Stimulated activated effector memory CD8-positive, alpha-beta T cell treated with anti-CD3 and anti-CD28 coated beads, Interleukin-12 subunit alpha, Interleukin-12 subunit beta, amount 100 ng/mL, for 72 hours (primary cell): Measurements from ENCODE around the gene IFITM1.

Source experiments
- ATAC-seq: fragments of 150-1000 bp; cut with Tn5 transposase; 2 replicates; pipeline ENCODE4 v1.10.0; 2021
- DNase-seq, 2 donors: peaks; one replicate each; pipeline ENCODE4 v3.0.0; 2021 to 2022; ENCODE audit warnings: low spot score in 2 of 2
- H3K27ac Mint-ChIP-seq: one replicate; pipeline ENCODE4 v1.8.0; 2022; ENCODE audit warnings: mild to moderate bottlenecking, mixed read lengths
- H3K36me3 Mint-ChIP-seq: one replicate; pipeline ENCODE4 v1.8.0; 2022; ENCODE audit warnings: mild to moderate bottlenecking, mixed read lengths
- H3K4me1 Mint-ChIP-seq: one replicate; pipeline ENCODE4 v1.8.0; 2022; ENCODE audit warnings: mixed read lengths
- H3K4me3 Mint-ChIP-seq: one replicate; pipeline ENCODE4 v1.8.0; 2022; ENCODE audit warnings: mild to moderate bottlenecking, mixed read lengths
- H3K9me3 Mint-ChIP-seq: one replicate; pipeline ENCODE4 v1.8.0; 2022; ENCODE audit warnings: mixed read lengths

IFITM1 gene

DNA sequence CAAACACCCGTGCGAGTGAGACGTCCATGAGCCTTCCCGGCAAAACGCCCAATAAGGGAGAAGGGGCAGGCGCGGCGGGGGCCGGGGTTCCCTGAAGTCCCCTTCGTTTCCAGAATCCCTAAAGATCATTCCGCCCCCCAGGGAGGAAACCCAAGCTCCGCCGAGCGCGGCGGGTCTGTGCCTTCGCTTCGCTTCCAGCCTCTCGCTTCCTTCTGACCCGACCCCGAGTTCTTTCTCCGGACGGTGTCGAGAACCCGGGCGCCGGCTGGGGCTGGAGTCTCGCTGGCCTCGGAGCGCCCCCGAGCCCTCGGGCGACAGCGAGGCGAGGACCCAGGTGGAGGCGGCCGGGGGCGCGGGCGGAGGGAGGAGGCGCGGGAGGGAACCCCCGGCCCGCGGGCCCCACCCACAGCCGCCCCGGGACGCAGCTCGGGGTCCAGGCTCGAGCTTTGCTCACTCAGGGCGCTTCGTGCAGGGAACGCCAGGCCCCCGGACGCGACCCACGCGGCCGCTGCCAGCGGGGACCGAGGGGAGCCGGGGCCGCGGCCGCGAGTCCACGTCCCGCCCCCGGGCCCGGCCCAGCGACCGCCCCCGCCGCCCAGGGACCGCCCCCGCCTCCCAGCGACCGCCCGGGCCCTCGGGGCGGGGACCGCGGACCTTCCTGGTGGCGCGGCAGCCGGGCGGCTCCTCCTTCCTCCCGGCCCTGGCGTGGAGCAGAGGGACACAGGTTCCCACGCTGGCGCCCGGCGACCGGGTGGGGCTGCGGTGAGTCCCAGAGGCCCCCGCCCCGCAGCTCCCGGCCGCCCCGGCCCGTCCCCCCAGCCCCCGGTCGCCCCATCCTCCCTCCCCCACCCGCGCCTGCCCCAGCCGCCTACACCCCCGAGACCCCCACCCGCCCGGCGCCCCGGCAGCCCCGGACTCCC, 25.1 kb upstream of the IFITM1 start, which contains the start of gene PGGHG:
PGGHG (plus strand) TSS at position 649 of the 920 bp plus-strand sequence. CDS start 691 bp downstream, outside the sequence.
- DNase-seq, result no peak
- peak within 1 kb of the TSS; percentile 93 for H3K27ac Mint-ChIP-seq
- ATAC-seq, result peak; percentile 59
- peaks cover 54% of the 10 kb centered on the region for H3K4me1 Mint-ChIP-seq
- H3K4me3 Mint-ChIP-seq, result peak within 1 kb of the TSS; percentile 96
- peaks cover 29% of the 10 kb centered on the region for H3K36me3 Mint-ChIP-seq
- H3K9me3 Mint-ChIP-seq, result no peaks in the 10 kb centered on the region

DNA sequence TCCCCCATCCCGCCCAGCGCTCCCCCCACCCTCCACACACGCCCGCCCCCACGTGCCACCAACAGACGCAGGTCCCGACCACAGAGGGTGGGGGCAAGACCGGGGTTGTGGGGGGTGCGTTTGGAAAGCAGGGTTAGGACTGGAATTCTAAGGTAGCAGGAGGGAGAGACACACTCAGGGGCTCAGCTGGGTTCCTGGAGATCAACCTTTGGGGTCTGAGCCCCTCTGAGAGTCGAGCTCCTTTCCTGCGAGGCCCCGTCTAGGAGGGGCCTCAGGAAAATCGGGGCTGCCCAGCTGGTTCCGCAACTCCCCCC, 24.5 kb upstream of the IFITM1 start:
- DNase-seq, result no peak
- H3K27ac Mint-ChIP-seq, result peak overlapping the region; percentile 81

DNA sequence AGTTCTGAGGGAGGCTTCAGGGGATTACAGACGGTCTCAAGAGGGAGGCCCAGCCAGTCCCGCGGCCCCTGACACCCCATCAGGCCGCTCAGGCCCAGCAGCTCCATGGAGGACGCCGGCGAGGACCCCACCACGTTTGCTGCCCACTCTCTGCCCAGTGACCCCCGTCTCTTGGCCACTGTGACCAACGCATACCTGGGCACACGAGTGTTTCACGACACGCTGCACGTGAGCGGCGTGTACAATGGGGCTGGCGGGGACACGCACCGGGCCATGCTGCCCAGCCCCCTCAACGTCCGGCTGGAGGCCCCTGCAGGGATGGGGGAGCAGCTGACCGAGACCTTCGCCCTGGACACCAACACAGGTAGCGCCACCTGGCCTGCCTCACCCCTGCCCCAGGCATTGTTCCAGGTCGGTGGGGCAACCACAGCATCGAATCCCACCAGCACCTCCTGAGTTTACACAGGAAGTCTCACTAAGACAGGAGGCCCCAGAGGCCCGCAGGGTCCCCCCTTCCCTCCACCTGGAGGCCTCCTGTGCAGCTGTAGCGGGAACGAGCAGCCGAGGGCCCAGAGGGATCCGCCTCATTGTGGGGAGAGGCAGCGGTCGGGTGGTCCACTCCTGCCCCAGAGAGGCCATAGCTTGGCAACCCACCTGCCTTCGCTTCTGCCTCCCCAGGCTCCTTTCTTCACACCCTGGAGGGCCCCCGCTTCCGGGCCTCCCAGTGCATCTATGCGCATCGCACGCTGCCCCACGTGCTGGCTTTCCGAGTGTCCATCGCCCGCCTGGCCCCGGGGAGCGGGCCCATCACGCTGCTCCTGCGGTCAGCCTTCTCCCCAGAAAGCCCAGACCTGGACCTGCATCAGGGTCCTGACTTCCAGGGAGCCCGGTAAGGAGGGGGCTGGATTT, 23.9 kb upstream of the IFITM1 start:
- H3K36me3 Mint-ChIP-seq, result peaks cover 33% of the 10 kb centered on the region
- no peaks in the 10 kb centered on the region for H3K9me3 Mint-ChIP-seq
- DNase-seq, result no peak
- peak overlapping the region; percentile 81 for H3K27ac Mint-ChIP-seq
- peak overlapping the region; percentile 64 for H3K4me3 Mint-ChIP-seq
- no peak for ATAC-seq
- peaks cover 53% of the 10 kb centered on the region for H3K4me1 Mint-ChIP-seq

More for the DNA sequence above, 24.5 kb upstream of the IFITM1 start:
- peaks cover 54% of the 10 kb centered on the region for H3K4me1 Mint-ChIP-seq
- no peaks in the 10 kb centered on the region for H3K9me3 Mint-ChIP-seq
- H3K4me3 Mint-ChIP-seq, result peak overlapping the region; percentile 64
- ATAC-seq, result no peak
- peaks cover 33% of the 10 kb centered on the region for H3K36me3 Mint-ChIP-seq

- Mint-ChIP-seq H3K4me3 (peak overlapping the region; percentile 64), H3K36me3 (peaks cover 33% of the 10 kb centered on the region), H3K9me3 (no peaks in the 10 kb centered on the region), H3K4me1 (peaks cover 46% of the 10 kb centered on the region), H3K27ac (peak overlapping the region; percentile 81)
- ATAC-seq, result no peak
- no peak for DNase-seq
Measured at GRCh38 chr11:290621-291231, 23.1 kb upstream of the IFITM1 start.

DNA sequence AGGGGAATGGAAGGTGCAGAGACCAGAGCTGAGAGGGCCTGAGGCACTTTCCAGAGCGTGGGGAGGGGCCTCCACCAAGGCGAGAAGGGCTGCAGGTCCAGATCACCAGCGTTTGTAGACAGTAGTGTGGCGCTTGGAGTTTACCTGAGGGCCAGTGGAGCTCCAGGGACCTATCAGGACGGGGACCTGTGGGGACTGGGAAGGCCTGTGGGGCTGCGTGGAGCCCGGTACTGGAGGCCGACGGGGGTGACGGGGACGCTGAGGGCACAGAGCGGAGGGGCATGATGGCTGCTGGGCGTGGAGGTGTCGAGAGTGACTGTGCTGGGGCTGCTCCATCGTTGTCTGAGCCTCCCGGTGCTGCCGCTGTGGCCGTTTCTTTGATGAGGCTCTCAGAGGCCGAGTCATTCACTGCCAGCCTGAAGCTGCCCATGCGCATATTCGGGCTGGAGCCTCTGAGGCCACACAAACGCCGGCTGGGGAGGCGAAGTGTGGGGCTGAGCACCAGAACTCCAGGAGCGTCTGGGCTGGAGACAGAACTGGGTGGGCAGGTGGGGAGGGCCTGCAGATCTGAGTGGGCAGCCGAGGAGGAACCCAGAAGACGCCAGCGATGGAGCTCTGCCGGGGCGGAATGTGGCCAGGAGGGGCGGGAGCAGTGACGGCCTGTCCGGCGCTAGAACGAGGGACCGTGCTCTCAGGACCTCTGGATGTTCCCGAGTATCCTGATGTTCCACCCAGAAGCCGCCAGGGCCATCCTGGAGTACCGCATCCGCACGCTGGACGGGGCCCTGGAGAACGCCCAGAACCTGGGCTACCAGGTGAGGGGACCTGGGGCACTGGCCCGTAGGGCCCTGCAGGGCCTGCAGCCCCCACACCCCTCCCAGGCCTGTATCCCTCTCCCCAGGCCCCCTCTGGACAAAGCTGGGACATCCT, 22.3 kb upstream of the IFITM1 start:
- Mint-ChIP-seq H3K4me3 (peak overlapping the region; percentile 64), H3K4me1 (peaks cover 38% of the 10 kb centered on the region), H3K9me3 (no peaks in the 10 kb centered on the region), H3K36me3 (peaks cover 33% of the 10 kb centered on the region), H3K27ac (peak overlapping the region; percentile 81)
- DNase-seq (no peak), ATAC-seq (no peak)

DNA sequence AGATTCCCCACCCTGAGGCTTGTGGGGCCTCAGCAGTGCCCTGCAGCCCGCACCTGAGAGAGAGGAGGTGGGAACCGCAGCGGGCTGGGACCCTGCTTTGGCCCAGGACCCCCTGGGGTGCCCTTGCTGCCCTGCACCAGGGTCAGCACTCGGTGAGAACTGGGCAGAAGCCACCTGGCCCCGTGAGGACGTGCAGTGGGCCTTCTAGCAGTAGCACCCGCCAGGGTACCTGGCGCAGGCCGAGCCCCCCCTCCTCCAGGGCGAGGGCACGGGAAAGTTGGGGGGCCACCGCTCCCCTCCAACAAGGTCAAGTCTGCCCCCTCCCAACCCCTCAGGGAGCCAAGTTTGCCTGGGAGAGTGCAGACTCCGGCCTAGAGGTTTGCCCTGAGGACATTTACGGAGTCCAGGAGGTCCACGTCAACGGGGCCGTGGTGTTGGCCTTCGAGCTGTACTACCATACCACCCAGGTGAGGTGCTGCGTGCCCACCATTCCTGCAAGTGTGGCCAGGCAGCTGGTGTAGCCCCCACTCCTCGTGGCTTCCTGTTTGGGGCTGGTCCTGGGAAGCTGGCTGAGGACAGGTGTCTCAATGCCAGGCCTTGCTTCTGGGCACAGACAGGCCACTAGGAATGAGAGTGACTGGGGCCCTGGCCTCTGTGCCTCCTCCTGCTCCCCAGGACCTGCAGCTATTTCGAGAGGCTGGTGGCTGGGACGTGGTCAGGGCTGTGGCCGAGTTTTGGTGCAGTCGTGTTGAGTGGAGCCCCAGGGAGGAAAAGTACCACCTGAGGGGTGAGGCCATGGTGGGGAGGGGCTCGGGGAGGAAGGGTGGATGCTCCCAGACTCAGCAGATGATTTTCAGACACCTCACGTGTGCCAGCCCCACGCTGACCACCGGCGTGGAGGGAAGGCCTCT, 21.4 kb upstream of the IFITM1 start:
- Mint-ChIP-seq H3K27ac (no peak overlapping the region), H3K4me1 (peaks cover 38% of the 10 kb centered on the region), H3K9me3 (no peaks in the 10 kb centered on the region), H3K4me3 (no peak overlapping the region), H3K36me3 (peaks cover 28% of the 10 kb centered on the region)
- ATAC-seq (no peak), DNase-seq (no peak)

GRCh38 chr11:293271-293851, 20.5 kb upstream of the IFITM1 start:
- Mint-ChIP-seq H3K9me3 (no peaks in the 10 kb centered on the region), H3K36me3 (peaks cover 22% of the 10 kb centered on the region), H3K27ac (no peak overlapping the region), H3K4me3 (no peak overlapping the region), H3K4me1 (peaks cover 36% of the 10 kb centered on the region)
- ATAC-seq (no peak), DNase-seq (no peak)

- DNase-seq, result no peak
- no peak overlapping the region for H3K27ac Mint-ChIP-seq
- H3K36me3 Mint-ChIP-seq, result peaks cover 21% of the 10 kb centered on the region
- H3K4me3 Mint-ChIP-seq, result no peak overlapping the region
- H3K9me3 Mint-ChIP-seq, result no peaks in the 10 kb centered on the region
- ATAC-seq, result no peak
- peaks cover 36% of the 10 kb centered on the region for H3K4me1 Mint-ChIP-seq
Measured at GRCh38 chr11:293852-294661, 19.8 kb upstream of the IFITM1 start.

- ATAC-seq, result no peak
- Mint-ChIP-seq H3K9me3 (no peaks in the 10 kb centered on the region), H3K4me1 (peaks cover 33% of the 10 kb centered on the region), H3K27ac (no peak overlapping the region), H3K4me3 (no peak overlapping the region), H3K36me3 (peaks cover 21% of the 10 kb centered on the region)
- DNase-seq, result no peak
Measured at GRCh38 chr11:294780-295179, 19.1 kb upstream of the IFITM1 start.

DNA sequence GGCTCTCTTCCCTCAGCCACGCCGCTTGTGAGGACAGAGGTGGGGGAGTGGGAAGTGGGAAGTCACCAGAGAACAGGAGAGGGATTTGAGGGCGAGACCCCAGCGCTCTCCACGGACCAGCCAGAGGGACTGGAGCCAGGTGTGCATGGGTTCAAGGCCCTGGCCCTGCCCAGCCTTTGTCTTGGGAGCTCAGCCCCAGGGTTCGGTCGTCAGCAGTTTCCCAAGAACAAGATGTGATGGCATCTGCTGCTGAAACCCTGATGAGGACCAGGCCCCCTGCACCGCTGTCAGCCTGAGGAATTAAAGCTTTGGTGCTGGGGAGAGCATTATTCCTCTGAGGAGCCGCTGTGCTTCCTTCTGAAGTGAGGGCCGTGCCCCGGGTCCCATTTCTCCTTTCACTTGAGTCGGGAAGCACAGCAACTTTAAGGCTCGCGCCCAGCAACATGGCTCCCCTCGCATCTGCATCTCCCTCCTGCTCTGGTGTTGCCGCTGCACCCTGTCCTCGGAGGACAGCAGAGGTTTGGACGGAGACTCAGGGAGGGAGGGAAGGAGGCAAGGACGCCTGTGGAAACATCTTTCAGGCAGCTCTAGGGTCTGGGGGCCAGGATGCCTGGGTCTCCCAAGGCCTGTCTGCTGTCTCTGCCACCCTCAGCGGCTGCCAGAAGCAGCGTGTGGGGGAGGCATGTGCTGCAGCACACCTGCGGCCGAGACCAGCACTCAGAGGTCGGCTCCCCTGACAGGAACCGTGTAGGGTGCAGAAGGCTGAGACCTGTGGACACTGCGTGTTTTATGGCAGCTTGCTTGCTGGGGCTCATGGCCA, 18.3 kb upstream of the IFITM1 start:
- Mint-ChIP-seq H3K4me3 (no peak overlapping the region), H3K27ac (no peak overlapping the region), H3K4me1 (peaks cover 30% of the 10 kb centered on the region), H3K9me3 (no peaks in the 10 kb centered on the region), H3K36me3 (peaks cover 21% of the 10 kb centered on the region)
- DNase-seq, result no peak
- ATAC-seq, result no peak

- H3K36me3 Mint-ChIP-seq, result peaks cover 16% of the 10 kb centered on the region
- H3K4me3 Mint-ChIP-seq, result no peak overlapping the region
- peaks cover 25% of the 10 kb centered on the region for H3K4me1 Mint-ChIP-seq
- ATAC-seq (no peak), DNase-seq (no peak)
- peak overlapping the region; percentile 85 for H3K27ac Mint-ChIP-seq
- no peaks in the 10 kb centered on the region for H3K9me3 Mint-ChIP-seq
Measured at GRCh38 chr11:296171-297050, 17.4 kb upstream of the IFITM1 start.
